ENCODE measurements around the gene MDM2.

MDM2 gene

GRCh38 chr12:68885381-68885780 is 77.4 kb downstream of the MDM2 start:
- no peak for TF ChIP-seq CTCF (conservative IDR thresholded peaks at IDR 0.05)
- H3K27ac ChIP-seq = no peak overlapping the region

GRCh38 chr12:68886636-68887572 is 78.9 kb downstream of the MDM2 start:
- H3K27ac ChIP-seq = no peak overlapping the region
- no peak for TF ChIP-seq CTCF (conservative IDR thresholded peaks at IDR 0.05)
- TF ChIP-seq ZFX (IDR thresholded peaks at IDR 0.05) = no peak

GRCh38 chr12:68887641-68888040 is 79.7 kb downstream of the MDM2 start:
- no peak for TF ChIP-seq CTCF (conservative IDR thresholded peaks at IDR 0.05)
- no peak for TF ChIP-seq ZFX (IDR thresholded peaks at IDR 0.05)
- H3K27ac ChIP-seq = no peak overlapping the region

GRCh38 chr12:68888243-68888642 is 80.3 kb downstream of the MDM2 start:
- H3K27ac ChIP-seq = no peak overlapping the region
- TF ChIP-seq CTCF (conservative IDR thresholded peaks at IDR 0.05) (no peak), ZFX (IDR thresholded peaks at IDR 0.05) (no peak)

GRCh38 chr12:68890701-68891113 is 82.7 kb downstream of the MDM2 start:
- TF ChIP-seq ZFX (IDR thresholded peaks at IDR 0.05) = no peak
- no peak for TF ChIP-seq CTCF (conservative IDR thresholded peaks at IDR 0.05)
- H3K27ac ChIP-seq = no peak overlapping the region

GRCh38 chr12:68891141-68891540 is 83.2 kb downstream of the MDM2 start:
- H3K27ac ChIP-seq = no peak overlapping the region
- TF ChIP-seq CTCF (conservative IDR thresholded peaks at IDR 0.05) (no peak), ZFX (IDR thresholded peaks at IDR 0.05) (no peak)

- no peak overlapping the region for H3K27ac ChIP-seq
- no peak for TF ChIP-seq CTCF (conservative IDR thresholded peaks at IDR 0.05)
- TF ChIP-seq ZFX (IDR thresholded peaks at IDR 0.05) = no peak
These were observed 85.2 kb downstream of the MDM2 start for GRCh38 chr12:68893201-68893600.

Data from C4-2B (cell line).